GM23338 (cell line): ENCODE data around the gene RSPH3. TPM values are rescaled to one million over a fixed set of nuclear protein-coding genes. Genes with fewer than 3 reads are reported as not detected.

Source experiments
- ATAC-seq: fragments of 200-7000 bp; cut with Tn5 transposase; 3 replicates; pipeline ENCODE4 v1.9.1; 2020
- DNase-seq: peaks from one replicate; pipeline ENCODE4 v3.0.0-alpha.2; 2015; ENCODE audit warnings: low spot score
- H2AFZ ChIP-seq: fragments of 200-600 bp; sonication (generic); 2 replicates; pipeline ENCODE4 v1.8.0; 2016; ENCODE audit warnings: antibody characterized with exemption, mild to moderate bottlenecking, moderate library complexity
- H3F3A ChIP-seq: fragments of 200-600 bp; sonication (generic); replicated peaks from 2 replicates; pipeline ENCODE4 v1.8.0; 2017; ENCODE audit warnings: antibody characterized with exemption, mixed run types, low read depth
- H3K27ac ChIP-seq: fragments of 200-600 bp; sonication (generic); 2 replicates; pipeline ENCODE4 v1.6.1; 2016; ENCODE audit warnings: low read depth
- H3K27me3 ChIP-seq: fragments of 200-600 bp; sonication (generic); 2 replicates; pipeline ENCODE4 v1.8.0; 2016; ENCODE audit warnings: mild to moderate bottlenecking, mixed run types, moderate library complexity; ENCODE audit not compliant: insufficient read depth
- H3K36me3 ChIP-seq: fragments of 200-600 bp; sonication (generic); 2 replicates; pipeline ENCODE4 v1.8.0; 2016; ENCODE audit warnings: mild to moderate bottlenecking; ENCODE audit not compliant: insufficient read depth
- H3K4me1 ChIP-seq: fragments of 200-600 bp; sonication (generic); 2 replicates; pipeline ENCODE4 v1.8.0; 2016; ENCODE audit warnings: mild to moderate bottlenecking, moderate library complexity; ENCODE audit not compliant: insufficient read depth
- H3K4me2 ChIP-seq: fragments of 200-600 bp; sonication (generic); 2 replicates; pipeline ENCODE4 v1.7.1; 2017; ENCODE audit warnings: mixed run types
- H3K4me3 ChIP-seq: fragments of 200-600 bp; sonication (generic); 2 replicates; pipeline ENCODE4 v1.6.1; 2016; ENCODE audit warnings: mixed run types
- H3K79me2 ChIP-seq: fragments of 200-600 bp; sonication (generic); replicated peaks from 2 replicates; pipeline ENCODE4 v1.8.0; 2017; ENCODE audit warnings: mild to moderate bottlenecking; ENCODE audit not compliant: insufficient read depth
- H3K9me2 ChIP-seq: fragments of 200-600 bp; sonication (generic); 2 replicates; pipeline ENCODE4 v1.8.0; 2017; ENCODE audit not compliant: insufficient read depth
- H4K20me1 ChIP-seq: fragments of 200-600 bp; sonication (generic); replicated peaks from 2 replicates; pipeline ENCODE4 v1.8.0; 2017; ENCODE audit warnings: mild to moderate bottlenecking; ENCODE audit not compliant: insufficient read depth
- H3K27ac Mint-ChIP-seq: 2 replicates; pipeline ENCODE4 v1.8.0; 2020; ENCODE audit warnings: inconsistent platforms, mild to moderate bottlenecking, moderate library complexity, mixed read lengths
- H3K27me3 Mint-ChIP-seq: 3 replicates; pipeline ENCODE4 v1.8.0; 2022; ENCODE audit warnings: low read depth, mild to moderate bottlenecking, moderate library complexity, mixed read lengths, inconsistent platforms; ENCODE audit not compliant: insufficient read depth, poor library complexity
- H3K36me3 Mint-ChIP-seq: 3 replicates; pipeline ENCODE4 v1.8.0; 2021; ENCODE audit warnings: low read depth, mild to moderate bottlenecking, inconsistent platforms, moderate library complexity, mixed read lengths
- H3K4me1 Mint-ChIP-seq: 3 replicates; pipeline ENCODE4 v1.8.0; 2020; ENCODE audit warnings: mild to moderate bottlenecking, inconsistent platforms, mixed read lengths
- H3K4me3 Mint-ChIP-seq: 3 replicates; pipeline ENCODE4 v1.8.0; 2021; ENCODE audit warnings: moderate library complexity, mild to moderate bottlenecking, inconsistent platforms, mixed read lengths
- H3K9me3 Mint-ChIP-seq: 3 replicates; pipeline ENCODE4 v1.8.0; 2020; ENCODE audit warnings: moderate library complexity, mild to moderate bottlenecking, inconsistent platforms, mixed read lengths
- CREB1 ChIP-seq: fragments of 250-450 bp; sonication (Bioruptor Pico); IDR thresholded peaks from 2 replicates; pipeline ENCODE4 v1.5.0; 2020; ENCODE audit warnings: low read depth, mild to moderate bottlenecking, moderate library complexity
- ETS1 ChIP-seq: IDR thresholded peaks from 2 replicates; pipeline ENCODE4 v1.6.1; 2016; ENCODE audit warnings: antibody characterized with exemption
- NANOG ChIP-seq: IDR thresholded peaks from 2 replicates; pipeline ENCODE4 v1.6.1; 2016; ENCODE audit warnings: antibody characterized with exemption, borderline replicate concordance
- POLR2AphosphoS5 ChIP-seq: IDR thresholded peaks from 2 replicates; pipeline ENCODE4 v1.6.1; 2016; ENCODE audit warnings: antibody characterized with exemption, low read depth
- long read RNA-seq: library from polyadenylated mRNA; unstranded; transcript quantifications from one replicate; pipeline ENCODE4 v2.0.0, GENCODE V29; 2020; ENCODE audit not compliant: unreplicated experiment
- polyA plus RNA-seq: library from polyadenylated mRNA; unstranded; fragments of >200 nt; fragmentation: Nextera tagmentation; extraction: Ambion mirVana; gene quantifications from 2 replicates; pipeline ENCODE4 v1.2.1, GENCODE V29; 2016
- total RNA-seq: library from RNA; depleted of rRNA; stranded (reverse); fragments of >200 nt; shearing (Covaris generic); gene quantifications from 2 replicates; pipeline ENCODE4 v1.2.3, GENCODE V29; 2014; rRNA removed
- TF ChIP-seq, protein P1 (sequence below), 2 experiments: fragments of 200-600 bp in 1 of 2; sonication (generic) in 1 of 2; conservative IDR thresholded peaks; 2 replicates each; pipeline versions ENCODE4 v1.5.1 to v1.6.1; 2016 to 2017; ENCODE audit warnings: antibody characterized with exemption in 2 of 2, low read depth in 2 of 2, mild to moderate bottlenecking in 2 of 2, moderate library complexity in 1 of 2

Gene RSPH3, protein sequence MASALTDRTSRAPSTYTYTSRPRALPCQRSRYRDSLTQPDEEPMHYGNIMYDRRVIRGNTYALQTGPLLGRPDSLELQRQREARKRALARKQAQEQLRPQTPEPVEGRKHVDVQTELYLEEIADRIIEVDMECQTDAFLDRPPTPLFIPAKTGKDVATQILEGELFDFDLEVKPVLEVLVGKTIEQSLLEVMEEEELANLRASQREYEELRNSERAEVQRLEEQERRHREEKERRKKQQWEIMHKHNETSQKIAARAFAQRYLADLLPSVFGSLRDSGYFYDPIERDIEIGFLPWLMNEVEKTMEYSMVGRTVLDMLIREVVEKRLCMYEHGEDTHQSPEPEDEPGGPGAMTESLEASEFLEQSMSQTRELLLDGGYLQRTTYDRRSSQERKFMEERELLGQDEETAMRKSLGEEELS
- 1.7 and 2.4 TPM in 2 replicates for total RNA-seq
- 2.8 and 3.9 TPM in 2 replicates for polyA plus RNA-seq
- long read RNA-seq, full-length matches to known transcripts = 2 of 4 reads
- long read RNA-seq, partial matches to known transcripts = 2 of 4 reads
- long read RNA-seq, other reads (novel, unspliced or antisense) = 0 of 4 reads

GRCh38 chr6:158999666-159000403 is at the start of gene RSPH3:
TSS of gene RSPH3 (minus strand) at chr6:159000202. CDS start at chr6:158999550, 652 bp downstream.
- H3K27me3 Mint-ChIP-seq = peaks cover 5% of the 10 kb centered on the region
- H2AFZ ChIP-seq = peak within 1 kb of the TSS; percentile 95
- peak within 1 kb of the TSS; percentile 70 for H3K4me3 ChIP-seq
- no peaks in the 10 kb centered on the region for H3K9me2 ChIP-seq
- H3F3A ChIP-seq = peaks cover 6% of the 10 kb centered on the region; the same call in 1 of the 2 replicates
- peak within 1 kb of the TSS; percentile 96 for H3K4me3 Mint-ChIP-seq
- peak within 1 kb of the TSS; percentile 99 for H3K27ac Mint-ChIP-seq
- H3K79me2 ChIP-seq = no peaks in the 10 kb centered on the region; the same call in 1 of the 2 replicates
- ATAC-seq (peak; percentile 90), DNase-seq (peak; percentile 99)
- H3K27ac ChIP-seq = peak within 1 kb of the TSS; percentile 95
- no peaks in the 10 kb centered on the region for H3K36me3 ChIP-seq
- no peaks in the 10 kb centered on the region; the same call in 2 of the 3 replicates for H3K36me3 Mint-ChIP-seq
- H3K4me1 ChIP-seq = peaks cover 14% of the 10 kb centered on the region
- H3K27me3 ChIP-seq = no peaks in the 10 kb centered on the region
- TF ChIP-seq ETS1 = no peak; the same call in 1 of the 2 replicates
- peak; percentile 36; the same call in 1 of the 2 replicates for TF ChIP-seq CREB1
- TF ChIP-seq POLR2AphosphoS5 = peak; percentile 99
- TF ChIP-seq, protein P1, sequence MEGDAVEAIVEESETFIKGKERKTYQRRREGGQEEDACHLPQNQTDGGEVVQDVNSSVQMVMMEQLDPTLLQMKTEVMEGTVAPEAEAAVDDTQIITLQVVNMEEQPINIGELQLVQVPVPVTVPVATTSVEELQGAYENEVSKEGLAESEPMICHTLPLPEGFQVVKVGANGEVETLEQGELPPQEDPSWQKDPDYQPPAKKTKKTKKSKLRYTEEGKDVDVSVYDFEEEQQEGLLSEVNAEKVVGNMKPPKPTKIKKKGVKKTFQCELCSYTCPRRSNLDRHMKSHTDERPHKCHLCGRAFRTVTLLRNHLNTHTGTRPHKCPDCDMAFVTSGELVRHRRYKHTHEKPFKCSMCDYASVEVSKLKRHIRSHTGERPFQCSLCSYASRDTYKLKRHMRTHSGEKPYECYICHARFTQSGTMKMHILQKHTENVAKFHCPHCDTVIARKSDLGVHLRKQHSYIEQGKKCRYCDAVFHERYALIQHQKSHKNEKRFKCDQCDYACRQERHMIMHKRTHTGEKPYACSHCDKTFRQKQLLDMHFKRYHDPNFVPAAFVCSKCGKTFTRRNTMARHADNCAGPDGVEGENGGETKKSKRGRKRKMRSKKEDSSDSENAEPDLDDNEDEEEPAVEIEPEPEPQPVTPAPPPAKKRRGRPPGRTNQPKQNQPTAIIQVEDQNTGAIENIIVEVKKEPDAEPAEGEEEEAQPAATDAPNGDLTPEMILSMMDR (conservative IDR thresholded peaks at IDR 0.05; ENCODE audit: low read depth in 2 of 2) = peak in 1 of 2 experiments; percentile 24; a peak in 2 of 4 replicates
- no peaks in the 10 kb centered on the region for H3K9me3 Mint-ChIP-seq
- H4K20me1 ChIP-seq = no peaks in the 10 kb centered on the region
- peaks cover 14% of the 10 kb centered on the region for H3K4me1 Mint-ChIP-seq
- peak within 1 kb of the TSS; percentile 89 for H3K4me2 ChIP-seq

GRCh38 chr6:159047891-159048685 is 48.1 kb upstream of the RSPH3 start:
- Histone ChIP-seq H3K4me2 (no peak overlapping the region), H2AFZ (no peak overlapping the region), H3K4me1 (no peaks in the 10 kb centered on the region; the same call in 1 of the 2 replicates), H3K9me2 (no peaks in the 10 kb centered on the region), H4K20me1 (no peaks in the 10 kb centered on the region), H3K79me2 (no peaks in the 10 kb centered on the region), H3K36me3 (no peaks in the 10 kb centered on the region), H3K27me3 (no peaks in the 10 kb centered on the region), H3K4me3 (no peak overlapping the region), H3F3A (no peaks in the 10 kb centered on the region), H3K27ac (no peak overlapping the region)
- Mint-ChIP-seq H3K27ac (no peak overlapping the region), H3K36me3 (no peaks in the 10 kb centered on the region), H3K4me1 (peaks cover 7% of the 10 kb centered on the region; the same call in 1 of the 3 replicates), H3K4me3 (no peak overlapping the region), H3K27me3 (no peaks in the 10 kb centered on the region), H3K9me3 (no peaks in the 10 kb centered on the region)
- DNase-seq = no peak
- no peak for ATAC-seq
- TF ChIP-seq NANOG = no peak
- no peak for TF ChIP-seq ETS1
- TF ChIP-seq, protein P1 (conservative IDR thresholded peaks at IDR 0.05; ENCODE audit: low read depth in 2 of 2) = no peak
